Fibroblast of skin of abdomen (primary cell): ENCODE measurements around the gene PPP3R1.

Experiments
- DNase-seq: peaks from one replicate; pipeline ENCODE4 v3.0.0-alpha.2; 2013

The PPP3R1 gene

GRCh38 chr2:68256093-68256450 lies 3.7 kb upstream of the PPP3R1 start:
- peak; percentile 44 for DNase-seq

DNA sequence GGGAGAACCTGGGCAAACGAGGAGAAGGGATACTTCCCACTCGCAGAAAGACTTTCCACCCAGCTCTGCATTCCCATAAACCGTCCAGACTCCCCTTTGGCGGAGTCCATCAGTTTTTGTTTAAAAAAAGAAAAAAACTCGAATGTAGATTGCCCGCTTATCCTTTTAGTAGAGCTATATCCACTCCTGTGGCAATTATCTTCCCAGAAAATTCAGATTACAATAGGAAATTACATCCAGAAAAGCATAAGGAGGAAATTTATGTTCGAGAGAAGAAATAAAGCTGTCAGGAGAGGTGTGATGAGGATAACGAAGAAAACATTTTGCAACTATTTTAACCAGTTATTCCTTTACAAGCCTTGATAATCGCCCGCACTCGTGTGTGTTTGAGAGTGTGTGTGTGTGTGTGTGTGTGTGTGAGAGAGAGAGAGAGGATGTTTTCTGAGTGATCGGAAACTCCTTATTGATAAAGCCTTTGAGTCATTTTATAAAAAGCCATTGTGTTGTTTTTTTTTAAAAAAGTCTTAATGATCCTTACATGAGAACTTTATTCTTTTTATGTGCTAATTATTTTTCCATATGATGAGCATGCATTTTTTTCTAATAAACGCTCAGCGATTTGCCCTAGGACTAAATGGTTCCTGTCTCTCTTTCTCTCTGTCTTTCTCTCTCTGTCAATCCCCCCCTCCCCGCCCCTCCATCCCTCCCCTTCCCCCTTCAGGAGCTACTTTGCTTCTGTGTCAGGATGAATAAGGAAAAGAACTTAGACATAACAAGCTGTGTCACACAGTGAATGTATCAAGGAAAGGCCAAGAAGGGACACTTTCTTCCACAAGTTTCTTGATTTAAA lies 1.1 kb upstream of the PPP3R1 start:
- no peak for DNase-seq

DNA sequence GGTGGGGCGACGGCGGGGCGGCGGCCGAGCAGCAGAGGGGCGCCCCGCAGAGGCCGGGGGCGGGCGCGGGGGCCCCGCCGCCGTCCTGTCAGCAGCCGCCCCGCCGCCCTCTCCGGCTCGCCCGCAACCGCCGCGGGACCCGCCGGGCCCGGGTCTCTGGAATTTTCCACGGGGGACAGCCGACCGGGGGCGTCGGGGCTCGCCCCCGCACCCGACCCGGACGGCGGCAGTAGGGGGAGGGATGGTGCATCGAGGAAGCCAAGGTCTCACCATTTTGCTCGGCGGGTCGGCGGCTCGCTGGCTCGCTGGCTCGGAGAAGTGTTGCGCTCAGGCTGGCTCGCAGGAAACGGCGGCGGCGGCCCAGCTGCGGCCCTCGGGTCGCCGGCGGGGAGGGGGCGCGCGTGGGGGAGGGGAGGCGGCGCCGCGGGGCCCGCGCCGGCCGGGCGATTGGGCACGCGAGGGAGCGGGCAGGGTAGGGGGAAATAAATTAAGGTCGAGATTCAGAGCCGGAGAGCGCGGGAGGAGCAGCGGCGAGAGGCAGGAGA lies 405 bp downstream of the PPP3R1 start:
- no peak for DNase-seq

DNA sequence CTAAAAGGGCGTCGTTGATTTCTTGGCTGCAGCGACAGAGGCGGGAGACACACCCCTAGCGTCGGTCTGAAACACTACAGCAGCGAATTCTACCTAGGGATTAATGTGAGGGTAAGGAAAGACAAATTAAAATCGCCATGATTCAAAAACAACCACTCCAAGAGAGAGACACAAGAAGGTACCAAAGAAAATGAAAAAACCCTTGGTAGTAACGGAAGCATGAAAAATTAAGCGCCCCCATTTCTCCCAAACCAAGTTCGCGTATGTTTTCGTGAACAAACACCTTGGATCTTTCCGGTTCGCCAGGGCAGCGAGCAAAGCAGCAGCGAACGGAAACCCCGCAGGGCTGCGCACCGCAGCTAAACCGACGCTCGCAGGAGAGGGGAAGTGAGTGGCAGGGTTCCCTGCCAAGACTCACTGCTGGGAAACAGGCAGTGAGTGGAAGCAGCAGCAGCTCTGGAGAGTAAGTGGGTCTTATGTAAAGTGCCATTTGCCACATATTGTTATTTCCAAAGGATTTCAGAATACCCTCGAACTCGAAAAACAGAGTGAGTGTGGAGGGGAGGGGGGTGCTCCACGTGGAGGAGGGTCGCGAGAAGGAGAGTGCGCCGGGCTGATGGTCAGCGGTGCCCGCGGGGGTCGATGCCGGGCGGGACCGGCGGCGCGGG lies 1.0 kb downstream of the PPP3R1 start:
- peak; percentile 70 for DNase-seq

- no peak for DNase-seq
Observed at GRCh38 chr2:68250652-68251186, 1.6 kb downstream of the PPP3R1 start.

DNA sequence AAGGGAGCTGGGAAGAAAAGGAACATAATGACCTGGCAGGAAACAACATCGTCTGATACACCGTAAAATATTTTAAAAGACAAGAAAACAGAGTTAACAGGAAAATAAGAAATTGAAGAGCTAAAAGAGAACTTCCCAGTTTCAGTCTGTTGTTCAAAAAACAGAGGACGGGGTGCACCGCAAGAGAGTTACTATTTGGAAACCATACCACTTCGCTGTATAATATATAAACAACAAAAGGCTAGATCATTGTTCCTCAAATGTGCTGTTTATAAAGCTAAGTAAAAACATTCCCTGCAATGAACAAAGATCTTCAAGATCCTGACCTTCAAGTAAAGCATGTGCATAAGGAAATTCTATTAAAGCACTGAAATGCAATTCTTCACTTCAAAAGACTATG lies 2.1 kb downstream of the PPP3R1 start:
- no peak for DNase-seq

GRCh38 chr2:68248806-68249205 lies 3.5 kb downstream of the PPP3R1 start:
- DNase-seq = no peak

DNA sequence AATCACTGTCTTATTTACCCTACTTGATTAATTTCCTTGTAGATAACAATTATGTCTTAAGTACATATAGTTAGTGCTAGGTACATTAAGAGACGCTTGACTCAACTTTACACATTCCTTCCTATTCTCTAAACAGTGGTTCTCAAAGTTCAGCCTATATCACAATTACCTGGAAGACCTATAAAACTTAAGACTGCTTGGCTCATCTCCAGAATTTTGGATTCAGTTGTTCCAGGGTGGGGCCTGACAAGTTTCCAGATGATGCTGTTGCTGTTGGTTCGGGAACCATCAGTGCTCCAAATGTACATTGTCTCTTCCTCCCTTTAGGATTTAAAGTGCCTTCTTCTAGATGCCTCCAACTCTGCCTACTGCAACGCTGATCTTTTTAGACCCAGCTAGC lies 4.0 kb downstream of the PPP3R1 start:
- no peak for DNase-seq

GRCh38 chr2:68246396-68246795 lies 5.9 kb downstream of the PPP3R1 start:
- no peak for DNase-seq

DNA sequence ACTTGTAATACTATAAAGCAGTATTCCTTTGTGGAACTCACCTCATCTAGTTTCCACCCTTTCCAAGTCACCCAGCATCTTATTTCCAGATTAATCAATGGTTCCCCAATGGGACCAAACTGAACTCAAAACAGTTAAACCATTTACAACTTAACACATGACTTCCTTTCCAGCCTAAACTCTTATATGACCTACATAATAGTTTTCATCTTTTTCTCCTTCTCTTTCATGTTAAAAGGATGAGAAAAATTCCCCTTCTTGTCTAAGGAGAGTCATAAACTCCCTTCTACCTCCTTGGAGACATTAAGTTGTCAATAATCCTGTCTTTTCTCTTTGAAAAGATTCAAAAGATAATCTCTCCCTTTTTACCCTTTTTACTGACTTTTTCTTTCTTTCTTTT lies 6.7 kb downstream of the PPP3R1 start:
- DNase-seq = no peak

- no peak for DNase-seq
Observed at GRCh38 chr2:68245066-68245465, 7.3 kb downstream of the PPP3R1 start.

GRCh38 chr2:68244456-68244855 lies 7.9 kb downstream of the PPP3R1 start:
- DNase-seq = no peak

DNA sequence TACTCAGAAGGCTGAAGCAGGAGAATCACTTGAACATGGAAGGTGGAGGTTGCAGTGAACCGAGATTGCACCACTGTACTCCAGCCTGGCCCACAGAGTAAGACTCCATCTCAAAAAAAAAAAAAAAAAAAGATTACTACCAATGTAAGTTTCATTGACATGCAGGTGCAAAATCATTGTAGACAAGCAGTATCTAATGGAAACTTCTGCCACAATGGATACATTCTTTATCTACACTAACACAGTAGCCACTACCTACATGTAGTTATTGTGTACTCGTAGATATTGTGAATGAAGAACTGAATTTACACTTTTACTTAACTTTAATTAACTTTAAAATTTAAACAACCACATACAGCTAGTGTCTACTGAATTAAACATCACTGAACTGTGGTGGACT lies 10.6 kb downstream of the PPP3R1 start:
- no peak for DNase-seq

GRCh38 chr2:68240446-68240845 lies 11.9 kb downstream of the PPP3R1 start:
- DNase-seq = no peak

GRCh38 chr2:68238955-68239822 lies 13.1 kb downstream of the PPP3R1 start:
- DNase-seq = peak; percentile 39

DNA sequence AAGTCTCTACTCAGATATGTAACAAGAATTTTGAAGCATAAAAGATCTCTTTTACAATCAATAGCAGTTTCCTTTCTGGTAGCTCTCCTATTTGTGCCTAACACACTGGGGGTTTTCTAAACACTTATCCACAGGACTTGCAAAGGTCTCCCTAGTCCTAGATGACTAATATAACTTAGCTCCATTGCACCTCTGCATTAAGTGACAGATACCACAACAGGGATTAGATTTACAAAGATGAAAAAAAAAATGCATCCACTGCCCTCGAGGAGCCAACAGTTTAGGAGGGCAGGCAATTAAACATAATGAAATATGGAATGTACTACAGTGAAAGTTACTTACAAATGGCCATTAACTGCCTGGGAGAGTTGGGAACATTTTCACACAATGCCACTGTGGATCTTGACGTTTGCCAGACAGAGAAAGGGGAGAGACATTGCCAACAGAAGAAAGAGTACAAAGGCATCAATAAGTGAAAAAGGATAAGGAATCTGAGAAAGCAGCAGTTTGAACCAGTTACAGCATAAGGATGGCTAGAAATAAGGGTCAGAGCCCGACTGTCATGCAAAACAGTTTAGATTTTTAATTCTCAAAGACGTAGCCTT lies 14.3 kb downstream of the PPP3R1 start:
- DNase-seq = no peak

DNA sequence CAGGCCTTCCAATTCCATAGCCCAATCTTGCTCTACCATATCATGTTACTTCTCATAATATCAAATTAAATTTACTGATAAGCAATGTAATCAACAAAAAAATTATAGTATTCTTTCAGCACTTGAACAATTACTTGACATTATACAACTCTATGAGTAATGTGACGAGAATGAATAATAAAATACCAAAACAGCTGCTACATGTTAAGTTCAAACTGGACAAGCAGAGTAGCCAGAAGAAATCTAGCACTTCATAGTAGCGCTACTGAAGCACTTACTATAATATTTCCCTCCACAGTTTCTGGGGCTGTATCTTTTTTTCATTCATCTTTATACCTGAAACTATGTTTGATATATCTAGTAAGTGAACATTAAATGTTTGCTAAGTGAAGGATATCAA lies 14.9 kb downstream of the PPP3R1 start:
- peak; percentile 37 for DNase-seq

DNA sequence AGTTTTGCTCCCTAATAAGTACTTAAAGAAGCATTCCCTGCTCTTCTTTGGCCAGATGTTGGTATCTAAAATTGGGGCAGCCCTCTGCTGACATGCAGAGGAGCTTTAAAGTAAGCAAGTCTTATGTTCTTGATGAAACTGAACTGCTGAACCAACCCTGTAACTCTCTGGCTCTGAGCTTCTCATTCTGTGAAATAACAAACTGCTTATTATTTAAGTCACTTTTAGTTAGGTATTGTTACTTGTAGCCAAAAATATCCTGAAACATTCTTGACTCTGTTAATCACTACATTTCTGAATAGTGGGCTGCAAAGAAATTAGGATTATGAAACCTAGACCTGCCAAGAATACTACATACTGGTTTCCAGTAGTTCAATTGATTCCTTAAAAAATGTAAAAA lies 15.5 kb downstream of the PPP3R1 start:
- no peak for DNase-seq

DNA sequence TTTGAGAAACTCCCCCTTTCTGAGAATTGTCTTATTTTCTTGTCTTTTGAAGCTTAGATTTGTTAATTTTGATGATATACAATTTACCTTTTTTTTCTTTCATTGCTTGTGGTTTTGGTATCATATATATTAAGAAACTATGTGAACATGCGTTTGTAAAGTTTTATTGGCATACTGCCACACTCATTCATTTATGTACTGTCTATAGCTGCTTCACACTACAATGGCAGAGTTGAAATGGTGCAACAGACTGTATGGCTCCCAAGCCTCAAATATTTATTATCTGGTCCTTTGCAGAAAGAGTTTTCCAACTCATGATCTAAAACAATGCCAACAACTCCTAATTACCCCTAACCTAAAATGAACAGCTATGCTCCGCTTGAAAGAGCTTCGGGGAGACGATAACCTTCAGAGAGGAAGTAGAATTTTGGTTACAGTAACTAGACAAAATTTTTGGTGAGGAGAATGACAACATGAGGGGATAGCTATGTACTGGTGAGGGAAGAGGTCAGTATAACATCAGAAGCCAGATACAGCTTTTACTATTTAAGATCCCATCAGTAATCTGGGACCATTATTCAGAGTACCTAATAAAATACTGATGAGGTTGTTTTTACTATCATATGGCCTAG lies 16.1 kb downstream of the PPP3R1 start:
- no peak for DNase-seq

DNA sequence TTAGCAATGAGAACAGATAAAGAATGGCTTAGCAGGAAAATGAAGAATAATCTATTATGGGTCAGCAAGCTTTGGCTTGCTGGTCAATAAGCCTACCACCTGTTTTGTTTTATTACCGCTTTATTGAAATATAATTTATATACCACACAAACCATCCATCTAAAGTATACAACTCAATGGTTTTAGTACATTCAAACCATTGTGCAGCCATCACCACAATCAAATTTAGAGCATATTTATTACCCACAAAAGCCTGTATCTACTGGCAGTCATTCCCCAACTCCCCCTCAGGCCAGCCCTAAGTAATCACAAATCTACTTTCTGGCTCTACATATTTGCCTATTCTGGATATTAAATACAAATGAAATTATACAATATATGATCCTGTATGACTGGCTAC lies 17.2 kb downstream of the PPP3R1 start:
- no peak for DNase-seq

GRCh38 chr2:68234405-68234804 lies 17.9 kb downstream of the PPP3R1 start:
- no peak for DNase-seq

DNA sequence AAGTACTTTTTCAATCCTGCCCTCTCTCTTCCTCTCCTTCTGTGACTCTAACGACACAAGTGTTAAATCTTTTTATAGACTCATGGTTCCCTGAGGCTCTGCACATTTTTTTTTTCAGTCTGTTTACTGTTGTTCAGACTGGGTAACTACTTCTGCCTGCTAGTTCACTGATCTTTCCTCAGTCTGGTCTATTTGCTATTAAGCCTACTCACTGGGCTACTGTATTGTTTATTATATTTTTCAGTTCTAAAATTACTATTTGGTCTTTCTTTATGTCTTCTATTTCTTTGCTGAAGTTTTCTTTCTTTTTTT lies 21.3 kb downstream of the PPP3R1 start:
- DNase-seq = no peak
